BLaER1 treated with 17β-estradiol and CSF1 and Interleukin-3, amounts not matched to agents 10 nM and 100 nM (cell line): Measurements from ENCODE around the gene GTF3C1.
"Not testable (repeated sequence)": the region's sequence is repeated elsewhere in the genome, so short reads cannot be mapped to it uniquely, and the experiment has no call there.

Experiments
- H3K27ac ChIP-seq, 11 experiments: shearing (Covaris generic); formaldehyde crosslinking; 2 replicates each; pipeline ENCODE4 v1.8.1; 2022
- H3K27me3 ChIP-seq, 11 experiments: shearing (Covaris generic); formaldehyde crosslinking; 2 replicates each; pipeline ENCODE4 v1.8.1; 2022
- H3K36me3 ChIP-seq, 11 experiments: shearing (Covaris generic); formaldehyde crosslinking; 2 replicates each; pipeline ENCODE4 v1.8.1; 2022
- H3K4me1 ChIP-seq, 10 experiments: shearing (Covaris generic); formaldehyde crosslinking; 2 replicates each; pipeline ENCODE4 v1.8.1; 2022
- H3K4me2 ChIP-seq, 11 experiments: shearing (Covaris generic); formaldehyde crosslinking; 2 replicates each; pipeline ENCODE4 v1.8.1; 2022
- H3K4me3 ChIP-seq, 10 experiments: shearing (Covaris generic); formaldehyde crosslinking; 2 replicates each; pipeline ENCODE4 v1.8.1; 2022
- H3K9ac ChIP-seq, 11 experiments: shearing (Covaris generic); formaldehyde crosslinking; 2 replicates each; pipeline ENCODE4 v1.8.1; 2022
- H3K9me3 ChIP-seq, 11 experiments: shearing (Covaris generic); formaldehyde crosslinking; replicated peaks in 1 of 11; 2 replicates each; pipeline ENCODE4 v1.8.1; 2022
- H4K20me1 ChIP-seq, 11 experiments: shearing (Covaris generic); formaldehyde crosslinking; 2 replicates each; pipeline ENCODE4 v1.8.1; 2022
- Cebpa-rat ChIP-seq, 11 experiments: shearing (Covaris generic); IDR thresholded peaks; 2 replicates each; pipeline ENCODE4 v1.8.1; 2022

GTF3C1 gene

DNA sequence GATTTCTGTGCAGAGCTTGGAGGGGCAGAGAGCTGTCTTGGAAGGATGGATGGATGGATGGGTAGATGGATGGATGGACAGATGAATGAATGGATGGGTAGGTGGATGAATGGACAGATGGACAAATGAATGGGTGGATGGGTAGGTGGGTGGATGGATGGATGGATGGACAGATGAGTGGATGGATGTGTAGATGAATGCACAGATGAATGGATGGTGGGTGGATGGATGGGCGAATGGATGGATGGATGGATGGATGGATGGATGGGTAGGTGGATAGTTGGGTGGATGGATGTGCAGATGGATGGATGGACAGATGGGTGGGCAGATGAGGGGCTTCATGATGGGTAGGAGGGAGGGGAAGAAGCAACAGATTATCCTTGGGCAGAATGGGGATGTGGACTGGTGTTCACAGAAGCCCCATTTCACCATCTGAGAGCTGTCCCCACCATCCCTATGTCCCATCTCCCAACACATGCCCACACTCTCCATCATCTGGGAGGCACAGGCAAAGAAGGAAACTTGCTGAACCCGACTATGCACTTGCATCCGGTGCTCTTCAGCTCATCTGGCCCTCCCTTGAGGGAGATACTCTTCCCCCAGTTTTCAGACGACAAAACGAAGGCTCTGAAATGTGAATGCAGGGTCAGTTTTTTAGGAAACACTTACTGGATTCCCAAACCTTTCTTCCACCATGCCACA lies 90.6 kb downstream of the GTF3C1 start:
- Histone ChIP-seq H3K36me3 (peaks cover 42 to 57% (median 52%) of the 10 kb centered on the region in 11 experiments), H3K4me2 (peak overlapping the region in 2 of 11 experiments; percentile 74 to 92; a peak in 2 of 22 replicates)

DNA sequence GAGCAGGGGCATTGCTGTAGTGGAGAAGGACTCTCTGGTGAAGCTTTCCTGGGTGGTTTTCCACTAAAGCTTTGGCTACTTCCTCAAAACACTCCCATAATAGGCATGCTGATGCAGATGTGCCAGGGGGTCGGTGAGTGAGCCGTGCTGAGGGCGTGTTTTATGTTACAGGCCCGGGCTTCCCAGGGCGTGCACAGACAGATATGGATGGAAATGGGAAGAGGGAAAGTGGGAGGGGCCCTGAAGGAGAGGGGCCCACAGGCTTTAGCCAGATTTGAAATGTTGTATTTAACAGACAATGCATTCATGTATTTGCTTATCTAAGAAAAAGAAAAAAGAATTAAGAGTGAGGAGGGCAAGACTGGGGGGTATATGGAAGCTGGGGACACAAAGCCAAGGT lies 91.5 kb downstream of the GTF3C1 start:
- peak overlapping the region in 10 of 11 experiments; percentile 11 to 92 (median 30); a peak in 13 of 22 replicates for H3K4me2 ChIP-seq
- H3K36me3 ChIP-seq = peaks cover 33 to 49% (median 43%) of the 10 kb centered on the region in 11 experiments
- no peak overlapping the region; a peak in 1 of 22 replicates for H3K27ac ChIP-seq
- peak overlapping the region in 2 of 11 experiments; percentile 1 to 33; a peak in 2 of 22 replicates for H3K9ac ChIP-seq
- no peak overlapping the region for H3K4me3 ChIP-seq
- peaks cover 47 to 86% (median 80%) of the 10 kb centered on the region in 10 experiments for H3K4me1 ChIP-seq
- no peaks in the 10 kb centered on the region for H3K9me3 ChIP-seq
- no peaks in the 10 kb centered on the region for H3K27me3 ChIP-seq
- H4K20me1 ChIP-seq = peaks cover 0 to 47% (median 17%) of the 10 kb centered on the region in 11 experiments; a peak in 11 of 22 replicates
- no peak for TF ChIP-seq Cebpa-rat (IDR thresholded peaks at IDR 0.05)

More for the DNA sequence above, 90.6 kb downstream of the GTF3C1 start:
- Histone ChIP-seq H4K20me1 (peaks cover 0 to 56% (median 22%) of the 10 kb centered on the region in 11 experiments; a peak in 12 of 22 replicates), H3K4me3 (no peak overlapping the region), H3K27me3 (no peaks in the 10 kb centered on the region), H3K4me1 (peaks cover 43 to 86% (median 79%) of the 10 kb centered on the region in 10 experiments), H3K27ac (no peak overlapping the region), H3K9me3 (no peaks in the 10 kb centered on the region), H3K9ac (0 out of 22 replicates have a peak overlapping the region, but pooled peaks of 1 of the 11 experiments have one; percentile 4)
- no peak for TF ChIP-seq Cebpa-rat (IDR thresholded peaks at IDR 0.05)

- Histone ChIP-seq H4K20me1 (peaks cover 0 to 40% (median 10%) of the 10 kb centered on the region in 11 experiments; a peak in 11 of 22 replicates), H3K4me1 (peaks cover 54 to 86% (median 80%) of the 10 kb centered on the region in 10 experiments), H3K4me2 (peak overlapping the region in 8 of 11 experiments; percentile 39 to 92 (median 82); a peak in 9 of 22 replicates), H3K9ac (peak overlapping the region in 1 of 11 experiments; percentile 33; a peak in 2 of 22 replicates), H3K36me3 (peaks cover 26 to 42% (median 36%) of the 10 kb centered on the region in 11 experiments)
- H3K9me3 ChIP-seq, H3K27ac ChIP-seq, H3K4me3 ChIP-seq, H3K27me3 ChIP-seq: not testable (repeated sequence)
Measured at GRCh38 chr16:27457605-27457900, 92.2 kb downstream of the GTF3C1 start.

DNA sequence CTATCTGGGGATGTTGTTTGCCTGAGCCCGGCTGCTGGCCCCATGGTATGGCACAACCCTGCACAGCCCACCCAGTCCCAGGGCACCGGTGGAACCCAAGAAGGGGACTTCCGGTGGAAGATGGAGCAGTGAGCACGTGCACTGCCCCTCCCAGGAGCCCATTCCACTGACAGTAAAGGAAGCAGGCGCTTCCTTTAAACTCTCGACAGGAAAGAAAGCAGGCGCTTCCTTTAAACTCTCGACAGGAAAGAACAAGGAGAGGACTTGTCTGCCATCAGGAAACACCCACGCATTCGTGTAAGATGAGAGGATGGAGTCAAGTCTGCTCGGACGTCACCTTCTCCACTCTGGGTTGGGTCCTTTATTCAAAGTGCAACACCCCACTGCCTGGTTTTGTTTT lies 94.0 kb downstream of the GTF3C1 start:
- Histone ChIP-seq H3K9me3 (no peaks in the 10 kb centered on the region), H3K4me1 (peaks cover 67 to 86% (median 80%) of the 10 kb centered on the region in 10 experiments), H3K4me3 (peak overlapping the region in 2 of 10 experiments; percentile 1 to 7; a peak in 1 of 20 replicates), H3K9ac (peak overlapping the region in 9 of 11 experiments; percentile 18 to 75 (median 41); a peak in 15 of 22 replicates), H4K20me1 (peaks cover 0 to 28% (median 0%) of the 10 kb centered on the region in 11 experiments; a peak in 5 of 22 replicates), H3K27ac (peak overlapping the region in 10 of 11 experiments; percentile 17 to 87 (median 64); a peak in 20 of 22 replicates), H3K36me3 (peaks cover 7 to 24% (median 17%) of the 10 kb centered on the region in 11 experiments), H3K4me2 (peak overlapping the region; percentile 74 to 96 (median 84)), H3K27me3 (peaks cover 0 to 6% (median 0%) of the 10 kb centered on the region in 11 experiments; a peak in 1 of 22 replicates)
- 0 out of 22 replicates have a peak, but pooled peaks of 1 of the 11 experiments have one; percentile 8 for TF ChIP-seq Cebpa-rat (IDR thresholded peaks at IDR 0.05)

DNA sequence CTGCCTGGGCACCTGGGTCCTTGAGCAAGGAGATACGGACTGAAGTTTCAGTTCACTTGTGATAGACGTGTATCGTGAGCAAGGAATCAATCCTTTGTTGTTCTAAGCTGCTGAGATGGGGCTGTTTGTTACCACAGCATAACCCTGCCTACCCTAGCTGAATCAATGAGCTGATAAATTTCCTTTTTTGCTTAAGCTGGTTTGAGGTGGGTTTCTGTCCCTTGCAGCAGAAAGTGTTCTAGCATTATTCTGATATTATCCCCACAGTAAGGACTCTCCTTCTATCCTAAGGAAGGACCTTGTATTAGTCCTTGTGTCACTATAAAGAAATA lies 96.3 kb downstream of the GTF3C1 start:
- Histone ChIP-seq H3K9ac (no peak overlapping the region), H3K4me3 (no peak overlapping the region), H3K4me1 (peaks cover 87 to 100% (median 95%) of the 10 kb centered on the region in 10 experiments), H3K27me3 (peaks cover 0 to 28% (median 0%) of the 10 kb centered on the region in 11 experiments; a peak in 2 of 22 replicates), H3K27ac (peak overlapping the region in 4 of 11 experiments; percentile 83 to 87 (median 84); a peak in 8 of 22 replicates), H3K4me2 (peak overlapping the region; percentile 22 to 96 (median 46); a peak in 21 of 22 replicates), H4K20me1 (peaks cover 0 to 25% (median 0%) of the 10 kb centered on the region in 11 experiments; a peak in 8 of 22 replicates), H3K9me3 (no peaks in the 10 kb centered on the region), H3K36me3 (peaks cover 0 to 13% (median 1%) of the 10 kb centered on the region in 11 experiments; a peak in 10 of 22 replicates)
- TF ChIP-seq Cebpa-rat (IDR thresholded peaks at IDR 0.05) = no peak

- Histone ChIP-seq H3K27me3 (peaks cover 0 to 28% (median 0%) of the 10 kb centered on the region in 11 experiments; a peak in 2 of 22 replicates), H3K4me3 (no peak overlapping the region), H3K9me3 (peaks cover 0 to under 1% (median 0%) of the 10 kb centered on the region in 11 experiments; a peak in 3 of 22 replicates), H3K36me3 (peaks cover 0 to 19% (median 1%) of the 10 kb centered on the region in 11 experiments; a peak in 11 of 22 replicates), H3K4me1 (peaks cover 83 to 96% (median 94%) of the 10 kb centered on the region in 10 experiments), H3K27ac (peak overlapping the region in 4 of 11 experiments; percentile 83 to 87 (median 84); a peak in 8 of 22 replicates), H3K4me2 (peak overlapping the region; percentile 22 to 96 (median 46); a peak in 20 of 22 replicates), H3K9ac (no peak overlapping the region), H4K20me1 (peaks cover 0 to 25% (median 0%) of the 10 kb centered on the region in 11 experiments; a peak in 7 of 22 replicates)
- TF ChIP-seq Cebpa-rat (IDR thresholded peaks at IDR 0.05) = no peak
Measured at GRCh38 chr16:27452569-27453493, 96.9 kb downstream of the GTF3C1 start.

DNA sequence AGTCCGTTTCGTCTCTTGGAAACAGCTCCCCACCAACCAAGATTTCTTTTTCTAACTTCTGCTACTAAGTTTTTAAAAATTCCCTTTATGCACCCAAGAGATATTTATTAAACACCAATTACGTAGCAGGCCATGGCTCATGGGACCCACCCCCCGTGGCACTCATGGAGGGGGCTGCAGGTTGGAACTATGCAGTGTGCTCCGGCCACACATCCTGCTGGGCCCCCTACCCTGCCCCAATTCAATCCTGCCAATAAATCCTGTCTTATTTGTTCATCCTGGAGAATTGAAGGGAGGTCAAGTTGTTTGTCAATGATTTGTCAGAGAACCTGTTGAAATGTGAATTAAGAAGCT lies 99.5 kb downstream of the GTF3C1 start:
- Histone ChIP-seq H3K9me3 (peaks cover under 1 to 25% (median 7%) of the 10 kb centered on the region in 11 experiments; a peak in 16 of 22 replicates), H4K20me1 (peaks cover 0 to 41% (median 0%) of the 10 kb centered on the region in 11 experiments; a peak in 7 of 22 replicates), H3K4me3 (peak overlapping the region in 6 of 10 experiments; percentile 19 to 45 (median 26); a peak in 8 of 20 replicates), H3K4me2 (peak overlapping the region; percentile 73 to 96 (median 88)), H3K27me3 (peaks cover 0 to 28% (median 0%) of the 10 kb centered on the region in 11 experiments; a peak in 2 of 22 replicates), H3K36me3 (peaks cover 7 to 46% (median 27%) of the 10 kb centered on the region in 11 experiments; a peak in 21 of 22 replicates), H3K27ac (peak overlapping the region in 4 of 11 experiments; percentile 29 to 62 (median 54); a peak in 9 of 22 replicates), H3K4me1 (peaks cover 56 to 83% (median 78%) of the 10 kb centered on the region in 10 experiments), H3K9ac (peak overlapping the region in 8 of 11 experiments; percentile 6 to 69 (median 36); a peak in 10 of 22 replicates)
- no peak for TF ChIP-seq Cebpa-rat (IDR thresholded peaks at IDR 0.05)
